ENCODE data around the gene NXNL2.

The NXNL2 gene

GRCh38 chr9:88587182-88587581, 52.2 kb downstream of the NXNL2 start:
- Histone ChIP-seq H3K4me3 (ENCODE audit: low read length) (no peak overlapping the region), H3K9me3 (replicated peaks; ENCODE audit: insufficient read depth, low read length) (no peaks in the 10 kb centered on the region), H3K27me3 (replicated peaks; ENCODE audit: insufficient read depth, low read length) (no peaks in the 10 kb centered on the region), H4K20me1 (ENCODE audit: insufficient read depth, low read length) (no peaks in the 10 kb centered on the region), H3K9ac (ENCODE audit: low read length) (no peak overlapping the region), H3K79me2 (ENCODE audit: low read length) (no peaks in the 10 kb centered on the region), H3F3A (ENCODE audit: insufficient read depth, low read length) (no peaks in the 10 kb centered on the region), H3K4me2 (ENCODE audit: low read depth, low read length) (no peak overlapping the region), H3K4me1 (ENCODE audit: low read length) (no peaks in the 10 kb centered on the region), H3K27ac (ENCODE audit: low read length) (no peak overlapping the region), H3K9me2 (replicated peaks; ENCODE audit: insufficient read depth, low read length) (no peaks in the 10 kb centered on the region), H2AFZ (ENCODE audit: low read length) (no peak overlapping the region), H3K36me3 (replicated peaks; ENCODE audit: insufficient read depth, low read length) (no peaks in the 10 kb centered on the region)
- no peak for DNase-seq
- no peak for TF ChIP-seq CTCF (IDR thresholded peaks at IDR 0.05; ENCODE audit: low read length)
- no peak for TF ChIP-seq EZH2phosphoT487 (IDR thresholded peaks at IDR 0.05; ENCODE audit: low read length)
- TF ChIP-seq EZH2 (optimal IDR thresholded peaks at IDR 0.05; ENCODE audit: low read depth, low read length): no peak

- Histone ChIP-seq H3K9me3 (replicated peaks; ENCODE audit: insufficient read depth, low read length) (no peaks in the 10 kb centered on the region), H3K79me2 (ENCODE audit: low read length) (no peaks in the 10 kb centered on the region)
These were observed 53.1 kb downstream of the NXNL2 start for GRCh38 chr9:88587885-88588649.

GRCh38 chr9:88589656-88590055, 54.7 kb downstream of the NXNL2 start:
- no peak overlapping the region for H3K4me3 ChIP-seq (ENCODE audit: low read length)
- H3F3A ChIP-seq (ENCODE audit: insufficient read depth, low read length): no peaks in the 10 kb centered on the region
- no peaks in the 10 kb centered on the region for H3K9me2 ChIP-seq (replicated peaks; ENCODE audit: insufficient read depth, low read length)
- no peaks in the 10 kb centered on the region for H3K36me3 ChIP-seq (replicated peaks; ENCODE audit: insufficient read depth, low read length)
- TF ChIP-seq EZH2phosphoT487 (IDR thresholded peaks at IDR 0.05; ENCODE audit: low read length): no peak
- TF ChIP-seq CTCF (IDR thresholded peaks at IDR 0.05; ENCODE audit: low read length): no peak
- no peak for TF ChIP-seq EZH2 (optimal IDR thresholded peaks at IDR 0.05; ENCODE audit: low read depth, low read length)
- H3K4me2 ChIP-seq (ENCODE audit: low read depth, low read length): no peak overlapping the region
- H3K9ac ChIP-seq (ENCODE audit: low read length): no peak overlapping the region
- H3K4me1 ChIP-seq (ENCODE audit: low read length): no peaks in the 10 kb centered on the region
- H4K20me1 ChIP-seq (ENCODE audit: insufficient read depth, low read length): no peaks in the 10 kb centered on the region
- H3K79me2 ChIP-seq (ENCODE audit: low read length): no peaks in the 10 kb centered on the region
- no peaks in the 10 kb centered on the region for H3K9me3 ChIP-seq (replicated peaks; ENCODE audit: insufficient read depth, low read length)
- H3K27me3 ChIP-seq (replicated peaks; ENCODE audit: insufficient read depth, low read length): no peaks in the 10 kb centered on the region
- H3K27ac ChIP-seq (ENCODE audit: low read length): no peak overlapping the region
- H2AFZ ChIP-seq (ENCODE audit: low read length): no peak overlapping the region
- no peak for DNase-seq

More at GRCh38 chr9:88587885-88588649, 53.1 kb downstream of the NXNL2 start:
- Histone ChIP-seq H3K36me3 (replicated peaks; ENCODE audit: insufficient read depth, low read length) (no peaks in the 10 kb centered on the region), H3K4me3 (ENCODE audit: low read length) (no peak overlapping the region), H3K4me2 (ENCODE audit: low read depth, low read length) (no peak overlapping the region), H4K20me1 (ENCODE audit: insufficient read depth, low read length) (no peaks in the 10 kb centered on the region), H2AFZ (ENCODE audit: low read length) (no peak overlapping the region), H3F3A (ENCODE audit: insufficient read depth, low read length) (no peaks in the 10 kb centered on the region), H3K9me2 (replicated peaks; ENCODE audit: insufficient read depth, low read length) (no peaks in the 10 kb centered on the region), H3K27ac (ENCODE audit: low read length) (no peak overlapping the region), H3K27me3 (replicated peaks; ENCODE audit: insufficient read depth, low read length) (no peaks in the 10 kb centered on the region), H3K4me1 (ENCODE audit: low read length) (no peaks in the 10 kb centered on the region), H3K9ac (ENCODE audit: low read length) (no peak overlapping the region)
- DNase-seq: no peak
- no peak for TF ChIP-seq EZH2phosphoT487 (IDR thresholded peaks at IDR 0.05; ENCODE audit: low read length)
- no peak for TF ChIP-seq CTCF (IDR thresholded peaks at IDR 0.05; ENCODE audit: low read length)
- no peak for TF ChIP-seq EZH2 (optimal IDR thresholded peaks at IDR 0.05; ENCODE audit: low read depth, low read length)

Measured in MM.1S (cell line).